SK-N-MC (cell line): ENCODE results near the gene MRPL58.
"Not testable (repeated sequence)": the region's sequence is repeated elsewhere in the genome, so short reads cannot be mapped to it uniquely, and the experiment has no call there.

Source experiments
- DNase-seq: peaks from one replicate; pipeline ENCODE4 v3.0.0-alpha.2; 2011; ENCODE audit warnings: low read depth, low spot score
- H3K27ac ChIP-seq: fragments of 200-600 bp; sonication (generic); 2 replicates; pipeline ENCODE4 v1.5.1; 2016; ENCODE audit warnings: mixed run types
- H3K36me3 ChIP-seq: fragments of 200-600 bp; sonication (generic); 2 replicates; pipeline ENCODE4 v1.6.1; 2017; ENCODE audit warnings: antibody characterized with exemption, low read length, mixed read lengths; ENCODE audit not compliant: insufficient read depth
- H3K4me3 ChIP-seq: fragments of 200-600 bp; sonication (generic); 2 replicates; pipeline ENCODE4 v1.5.1; 2016
- H3K9ac ChIP-seq: fragments of 200-600 bp; sonication (generic); 2 replicates; pipeline ENCODE4 v1.8.0; 2017; ENCODE audit warnings: mixed run types, mixed read lengths; ENCODE audit not compliant: insufficient read length
- H3K9me3 ChIP-seq: fragments of 200-600 bp; sonication (generic); 2 replicates; pipeline ENCODE4 v1.6.1; 2017; ENCODE audit warnings: low read depth, mild to moderate bottlenecking, antibody characterized with exemption, low read length, moderate library complexity, mixed read lengths
- EZH2 ChIP-seq: fragments of 200-600 bp; sonication (generic); IDR thresholded peaks from one replicate; pipeline ENCODE4 v1.6.1; 2017; ENCODE audit warnings: antibody characterized with exemption
- FOXP2 ChIP-seq: optimal IDR thresholded peaks from 2 replicates; pipeline ENCODE3; 2011; ENCODE audit warnings: mild to moderate bottlenecking, moderate library complexity; ENCODE audit not compliant: insufficient read depth; ENCODE audit errors: extremely low read length, control extremely low read depth
- POLR2AphosphoS5 ChIP-seq: IDR thresholded peaks from 2 replicates; pipeline ENCODE4 v1.6.1; 2012; ENCODE audit warnings: mild to moderate bottlenecking, low read depth, low read length, borderline replicate concordance

Gene MRPL58

GRCh38 chr17:75024686-75025397, 12.4 kb downstream of the MRPL58 start:
- no peaks in the 10 kb centered on the region for H3K9me3 ChIP-seq
- TF ChIP-seq FOXP2 (no peak), EZH2 (no peak), POLR2AphosphoS5 (no peak)
- no peak for DNase-seq
- peak overlapping the region; percentile 61 for H3K27ac ChIP-seq
- no peak overlapping the region for H3K4me3 ChIP-seq
- H3K9ac ChIP-seq = no peak overlapping the region
- peaks cover 35% of the 10 kb centered on the region for H3K36me3 ChIP-seq

DNA sequence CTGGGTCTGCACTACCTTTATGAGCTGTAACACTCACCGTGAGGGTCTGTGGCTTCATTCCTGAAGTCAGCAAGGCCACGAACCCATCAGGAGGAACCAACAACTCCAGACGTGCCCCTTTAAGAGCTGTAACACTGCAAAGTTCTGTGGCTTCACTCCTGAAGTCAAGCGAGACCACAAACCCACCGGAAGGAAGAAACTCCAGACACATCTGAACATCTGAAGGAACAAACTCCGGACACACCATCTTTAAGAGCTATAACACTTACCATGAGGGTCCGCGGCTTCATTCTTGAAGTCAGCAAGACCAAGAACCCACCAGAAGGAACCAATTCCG, 12.9 kb downstream of the MRPL58 start:
- DNase-seq, H3K9me3 ChIP-seq, H3K9ac ChIP-seq, H3K4me3 ChIP-seq, H3K27ac ChIP-seq: not testable (repeated sequence)
- peaks cover 29% of the 10 kb centered on the region for H3K36me3 ChIP-seq

- not testable (repeated sequence) for H3K4me3 ChIP-seq, H3K9ac ChIP-seq, H3K9me3 ChIP-seq, DNase-seq
- peaks cover 16% of the 10 kb centered on the region; the same call in 1 of the 2 replicates for H3K36me3 ChIP-seq
- peak overlapping the region; percentile 89; the same call in 1 of the 2 replicates for H3K27ac ChIP-seq
These were observed 14.2 kb downstream of the MRPL58 start for GRCh38 chr17:75026650-75027049.

GRCh38 chr17:75030161-75030560, 17.7 kb downstream of the MRPL58 start:
- TF ChIP-seq POLR2AphosphoS5 (no peak), EZH2 (no peak)
- DNase-seq = no peak
- peak overlapping the region; percentile 97 for H3K27ac ChIP-seq
- H3K9ac ChIP-seq = peak overlapping the region; percentile 51
- H3K4me3 ChIP-seq = peak overlapping the region; percentile 40; the same call in 1 of the 2 replicates
- H3K9me3 ChIP-seq = no peaks in the 10 kb centered on the region
- H3K36me3 ChIP-seq = no peaks in the 10 kb centered on the region; the same call in 1 of the 2 replicates

DNA sequence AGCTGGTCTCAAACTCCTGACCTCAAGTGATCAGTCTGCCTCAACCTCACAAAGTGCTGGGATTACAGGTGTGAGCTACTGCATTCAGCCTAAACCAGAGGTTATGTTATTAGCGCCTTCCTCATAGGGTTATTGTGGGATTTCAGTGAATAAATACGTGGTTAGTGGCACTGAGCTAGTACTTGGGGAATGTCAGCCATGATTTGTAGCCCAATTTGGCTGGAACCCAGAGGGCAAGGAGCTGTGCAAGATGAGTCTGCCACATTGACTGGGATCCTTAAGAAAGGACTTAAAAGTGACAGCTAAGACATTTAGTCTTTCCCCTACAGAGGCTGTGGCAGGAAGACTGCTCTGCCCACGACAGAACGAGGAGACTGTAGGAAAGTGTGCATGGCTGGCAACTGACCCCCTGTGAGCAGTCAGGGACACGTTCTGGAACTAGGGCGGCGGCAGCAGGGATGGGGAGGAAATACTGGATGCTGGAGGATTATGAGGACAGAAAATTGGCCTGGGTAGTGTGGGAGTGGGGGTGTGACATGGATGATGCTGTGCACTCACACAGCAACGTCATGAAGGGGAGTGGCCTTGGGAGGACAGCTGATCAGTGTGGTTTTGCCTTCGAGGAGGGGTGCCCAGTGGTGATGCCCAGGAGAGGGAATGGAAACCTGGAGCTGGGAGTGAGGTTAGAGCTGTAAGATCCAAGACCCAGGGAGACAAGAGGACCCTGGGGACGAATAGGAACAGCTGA, 19.7 kb downstream of the MRPL58 start:
- DNase-seq = no peak
- Histone ChIP-seq H3K36me3 (no peaks in the 10 kb centered on the region), H3K9ac (no peak overlapping the region), H3K9me3 (no peaks in the 10 kb centered on the region), H3K4me3 (peak overlapping the region; percentile 100), H3K27ac (peak overlapping the region; percentile 81)
- TF ChIP-seq EZH2 = no peak
- no peak for TF ChIP-seq POLR2AphosphoS5
- no peak for TF ChIP-seq FOXP2

DNA sequence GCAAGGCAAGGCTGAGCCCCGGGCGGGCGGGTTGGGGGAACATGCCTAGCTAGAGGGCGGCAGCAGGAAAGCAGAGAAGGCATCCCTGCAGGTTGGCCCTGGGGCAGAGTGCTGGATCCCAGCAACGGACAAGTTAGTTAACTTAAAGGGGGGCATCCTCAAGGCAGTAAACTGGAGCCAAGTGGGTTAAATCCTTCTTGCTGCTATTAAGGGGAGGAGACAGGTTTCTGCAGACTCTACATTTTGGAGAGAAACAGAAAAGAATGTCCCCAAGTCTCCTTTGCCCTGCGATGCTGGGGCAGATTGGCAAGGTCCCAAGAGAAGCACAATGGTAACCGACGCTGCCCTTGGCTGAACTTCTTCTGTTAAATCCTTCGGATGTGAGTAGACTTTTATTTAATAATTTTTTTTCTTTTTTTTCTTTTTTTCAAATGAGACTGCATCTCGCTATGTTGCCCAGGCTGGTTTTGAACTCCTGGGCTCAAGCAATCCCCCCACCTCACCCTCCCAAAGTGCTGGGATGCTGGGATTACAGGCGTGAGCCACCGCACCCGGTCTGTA, 20.3 kb downstream of the MRPL58 start:
- peak overlapping the region; percentile 90 for H3K9ac ChIP-seq
- H3K27ac ChIP-seq = peak overlapping the region; percentile 97; the same call in 1 of the 2 replicates
- H3K36me3 ChIP-seq = no peaks in the 10 kb centered on the region
- H3K9me3 ChIP-seq = no peaks in the 10 kb centered on the region
- H3K4me3 ChIP-seq = peak overlapping the region; percentile 100
- no peak for DNase-seq
- TF ChIP-seq FOXP2 (no peak), EZH2 (no peak), POLR2AphosphoS5 (no peak)

- H3K9ac ChIP-seq = peak overlapping the region; percentile 90
- peaks cover 5% of the 10 kb centered on the region; the same call in 1 of the 2 replicates for H3K36me3 ChIP-seq
- TF ChIP-seq FOXP2 (no peak), POLR2AphosphoS5 (no peak), EZH2 (no peak)
- peak overlapping the region; percentile 100 for H3K4me3 ChIP-seq
- DNase-seq = peak; percentile 84
- H3K27ac ChIP-seq = peak overlapping the region; percentile 97
- no peaks in the 10 kb centered on the region for H3K9me3 ChIP-seq
These were observed 21.1 kb downstream of the MRPL58 start for GRCh38 chr17:75033346-75034235.

DNA sequence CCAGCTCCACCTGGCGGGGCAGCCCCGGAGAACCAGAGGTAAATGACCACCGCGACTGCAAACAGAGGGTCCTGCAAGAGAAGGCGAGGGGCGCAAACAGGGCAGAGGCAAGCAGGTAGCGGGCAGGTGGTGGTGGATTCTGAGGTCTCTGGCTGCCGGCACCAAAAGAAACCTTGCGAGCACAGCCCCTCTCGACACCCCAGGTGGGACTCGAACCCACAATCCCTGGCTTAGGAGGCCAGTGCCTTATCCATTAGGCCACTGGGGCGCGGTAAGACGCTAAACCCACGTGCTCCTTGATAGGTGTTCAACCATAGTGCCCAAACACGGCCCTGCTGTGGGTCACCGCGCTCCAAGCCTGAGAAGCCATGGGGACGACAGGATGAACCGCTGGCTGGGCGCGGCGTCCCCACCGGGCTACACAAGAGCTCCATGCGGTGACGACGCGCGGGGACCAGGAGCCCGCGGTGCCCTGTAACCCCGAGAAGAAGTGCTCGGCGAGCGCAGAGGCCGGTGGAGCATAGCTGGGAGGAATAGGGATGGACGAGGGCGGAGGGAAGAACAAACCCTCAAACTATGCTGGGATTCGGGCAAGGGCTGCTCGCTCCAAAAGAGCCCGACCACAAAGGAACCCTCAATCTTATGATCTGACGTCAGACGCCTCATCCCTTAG, 21.9 kb downstream of the MRPL58 start:
- TF ChIP-seq POLR2AphosphoS5 (peak; percentile 49), EZH2 (no peak), FOXP2 (no peak)
- peak overlapping the region; percentile 97 for H3K27ac ChIP-seq
- peak overlapping the region; percentile 100 for H3K4me3 ChIP-seq
- peaks cover 13% of the 10 kb centered on the region for H3K36me3 ChIP-seq
- H3K9ac ChIP-seq = peak overlapping the region; percentile 99
- DNase-seq = no peak
- no peaks in the 10 kb centered on the region for H3K9me3 ChIP-seq
